K562 (cell line): ENCODE data around the gene CCDC97.

Experiments used
- EZH2 ChIP-seq: IDR thresholded peaks from 2 replicates; pipeline ENCODE4 v1.6.1; 2012; ENCODE audit warnings: low read depth, mild to moderate bottlenecking, inconsistent platforms, low read length, borderline replicate concordance
- ZNF586 ChIP-seq: fragments of 450-650 bp; formaldehyde crosslinking; conservative IDR thresholded peaks from 2 replicates; pipeline ENCODE4 v1.4.0; 2020; ENCODE audit warnings: mild to moderate bottlenecking, moderate library complexity
- TF ChIP-seq, protein P1 (sequence below), 3 experiments: IDR thresholded peaks in 2 of 3; conservative IDR thresholded peaks in 1 of 3; 2 replicates each; pipeline ENCODE4 v1.5.1; 2011 to 2012; ENCODE audit warnings: low read length in 3 of 3, mild to moderate bottlenecking in 3 of 3, control low read depth in 2 of 3, improper control_type of control experiment in 1 of 3, inconsistent platforms in 1 of 3, low read depth in 1 of 3, mixed read lengths in 1 of 3, moderate library complexity in 1 of 3; ENCODE audit not compliant: insufficient read depth in 2 of 3

DNA sequence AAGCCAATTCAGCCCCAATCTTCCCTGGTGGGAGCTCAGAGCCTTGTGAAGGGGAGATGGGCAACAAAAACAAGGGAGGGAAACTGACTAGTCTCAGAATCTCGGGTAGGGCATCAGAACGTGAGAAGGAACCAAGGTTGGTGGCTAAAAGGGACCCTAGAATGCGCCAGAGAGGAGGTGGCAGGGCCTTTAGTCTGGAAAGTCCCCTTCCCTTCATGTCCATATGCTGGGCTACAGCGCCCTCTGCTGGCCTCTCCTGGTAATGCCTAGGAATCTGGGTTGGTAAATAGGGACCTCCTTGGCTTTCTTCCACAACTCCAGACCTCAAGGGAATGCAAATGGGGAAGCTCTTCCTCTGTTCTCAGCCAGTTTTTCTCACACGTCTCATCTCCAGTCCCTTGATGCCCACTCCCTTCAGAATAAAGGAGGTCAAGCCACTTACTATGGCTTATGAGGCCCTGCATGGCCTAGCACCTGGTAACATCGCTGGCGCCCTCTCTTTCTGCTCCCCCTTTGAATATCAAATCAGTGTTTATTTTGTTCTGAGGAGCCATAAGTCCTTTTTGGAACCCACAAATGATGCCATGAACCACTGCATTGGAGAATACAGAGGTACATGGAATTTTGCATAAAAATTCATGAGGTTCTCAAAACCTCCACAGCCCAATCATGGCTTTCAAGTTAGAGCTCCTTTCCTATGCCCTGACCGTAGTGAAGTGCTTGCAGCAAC, 1.4 kb upstream of the CCDC97 start:
- TF ChIP-seq EZH2 (no peak), ZNF586 (CRISPR knock-in tag) (no peak)
- TF ChIP-seq, protein P1, sequence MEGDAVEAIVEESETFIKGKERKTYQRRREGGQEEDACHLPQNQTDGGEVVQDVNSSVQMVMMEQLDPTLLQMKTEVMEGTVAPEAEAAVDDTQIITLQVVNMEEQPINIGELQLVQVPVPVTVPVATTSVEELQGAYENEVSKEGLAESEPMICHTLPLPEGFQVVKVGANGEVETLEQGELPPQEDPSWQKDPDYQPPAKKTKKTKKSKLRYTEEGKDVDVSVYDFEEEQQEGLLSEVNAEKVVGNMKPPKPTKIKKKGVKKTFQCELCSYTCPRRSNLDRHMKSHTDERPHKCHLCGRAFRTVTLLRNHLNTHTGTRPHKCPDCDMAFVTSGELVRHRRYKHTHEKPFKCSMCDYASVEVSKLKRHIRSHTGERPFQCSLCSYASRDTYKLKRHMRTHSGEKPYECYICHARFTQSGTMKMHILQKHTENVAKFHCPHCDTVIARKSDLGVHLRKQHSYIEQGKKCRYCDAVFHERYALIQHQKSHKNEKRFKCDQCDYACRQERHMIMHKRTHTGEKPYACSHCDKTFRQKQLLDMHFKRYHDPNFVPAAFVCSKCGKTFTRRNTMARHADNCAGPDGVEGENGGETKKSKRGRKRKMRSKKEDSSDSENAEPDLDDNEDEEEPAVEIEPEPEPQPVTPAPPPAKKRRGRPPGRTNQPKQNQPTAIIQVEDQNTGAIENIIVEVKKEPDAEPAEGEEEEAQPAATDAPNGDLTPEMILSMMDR (IDR thresholded peaks at IDR 0.05 in 2 of 3, conservative IDR thresholded peaks at IDR 0.05 in 1 of 3; ENCODE audit: insufficient read depth in 2 of 3, low read depth in 1 of 3, low read length in 3 of 3), result peak; percentile 80 to 95 (median 93)
